ENCODE measurements around the gene CGB1. TPM values are rescaled to one million over a fixed set of nuclear protein-coding genes. Genes with fewer than 3 reads are reported as not detected.
"Not testable (repeated sequence)": the region's sequence is repeated elsewhere in the genome, so short reads cannot be mapped to it uniquely, and the experiment has no call there.

Gene CGB1
- total RNA-seq, 1 donor from 2014 or later, result not detected

- DNase-seq (ENCODE audit: low spot score), result no peak
Measured at GRCh38 chr19:49058562-49058961, 21.9 kb upstream of the CGB1 start.

DNA sequence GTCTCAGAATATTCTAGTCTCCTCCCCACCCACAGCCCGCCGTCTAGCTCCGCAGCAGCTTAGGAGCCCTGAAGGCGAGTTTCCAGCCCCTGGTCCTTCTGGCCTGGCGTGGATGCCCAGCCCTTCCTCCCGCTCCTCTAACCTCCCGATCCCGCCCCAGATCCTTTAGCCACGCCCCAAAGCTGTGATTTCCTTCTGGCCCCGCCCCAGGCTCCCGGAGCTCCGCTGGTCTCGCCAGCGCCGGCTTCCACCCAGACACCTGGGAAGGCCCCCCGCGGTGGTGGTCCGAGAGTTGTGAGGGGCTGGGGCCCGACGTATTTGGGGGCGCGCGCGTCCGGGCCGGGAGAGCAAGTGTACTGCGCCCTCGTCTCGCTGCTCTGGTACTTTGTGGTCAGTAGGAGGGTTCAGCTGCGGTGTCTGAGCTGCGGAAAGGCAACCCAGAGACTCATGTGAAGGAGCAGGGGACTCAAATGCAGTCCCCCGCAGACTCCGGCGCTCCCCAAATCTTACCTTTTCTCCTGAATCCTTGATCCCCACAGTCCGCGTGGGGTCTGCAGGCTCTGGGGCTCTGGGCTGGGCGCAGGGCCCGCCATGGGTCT is 21.0 kb upstream of the CGB1 start, which contains the start of gene CGB7:
CGB7 (minus strand) TSS at position 114 of the 599 bp plus-strand sequence. CDS start 2,374 bp downstream, outside the sequence.
- peak; percentile 82 for DNase-seq (ENCODE audit: low spot score)

DNA sequence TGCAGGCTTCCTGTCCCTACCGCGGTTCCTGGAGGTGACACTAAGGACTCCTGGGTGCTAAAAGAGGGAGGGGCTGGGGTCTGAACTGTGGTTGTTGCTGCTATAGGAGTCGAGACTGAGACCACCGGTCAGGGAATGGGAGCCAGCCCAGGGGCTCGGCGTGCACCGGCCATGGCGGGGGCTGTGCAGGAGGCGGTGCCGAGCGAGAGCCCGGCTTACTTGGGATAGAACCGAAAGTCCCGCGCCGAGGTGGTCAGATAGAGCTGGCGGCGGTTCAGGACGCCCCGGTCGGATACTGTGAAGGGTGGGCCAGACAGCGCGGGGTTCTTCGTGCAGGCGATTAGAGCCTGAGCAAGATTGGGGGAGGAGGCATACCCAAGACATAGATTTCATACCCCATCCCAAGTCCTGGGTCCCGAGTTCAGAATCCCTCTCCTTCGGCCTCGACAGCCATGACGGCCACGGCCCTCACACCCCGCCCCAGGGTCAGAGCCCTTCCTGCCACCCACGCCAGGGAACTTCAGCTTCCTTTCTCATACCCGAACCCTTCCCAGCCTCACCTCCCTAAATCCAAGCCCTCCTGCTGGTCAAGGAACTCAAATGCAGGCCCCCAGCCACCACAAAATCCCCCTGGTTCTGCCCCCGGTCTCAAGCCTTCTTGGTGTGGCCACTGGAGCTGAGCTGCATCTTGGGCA is 20.4 kb upstream of the CGB1 start:
- DNase-seq (ENCODE audit: low spot score), result not testable (repeated sequence)

GRCh38 chr19:49056101-49056901 is 19.6 kb upstream of the CGB1 start:
- DNase-seq (ENCODE audit: low spot score), result peak; percentile 61

DNA sequence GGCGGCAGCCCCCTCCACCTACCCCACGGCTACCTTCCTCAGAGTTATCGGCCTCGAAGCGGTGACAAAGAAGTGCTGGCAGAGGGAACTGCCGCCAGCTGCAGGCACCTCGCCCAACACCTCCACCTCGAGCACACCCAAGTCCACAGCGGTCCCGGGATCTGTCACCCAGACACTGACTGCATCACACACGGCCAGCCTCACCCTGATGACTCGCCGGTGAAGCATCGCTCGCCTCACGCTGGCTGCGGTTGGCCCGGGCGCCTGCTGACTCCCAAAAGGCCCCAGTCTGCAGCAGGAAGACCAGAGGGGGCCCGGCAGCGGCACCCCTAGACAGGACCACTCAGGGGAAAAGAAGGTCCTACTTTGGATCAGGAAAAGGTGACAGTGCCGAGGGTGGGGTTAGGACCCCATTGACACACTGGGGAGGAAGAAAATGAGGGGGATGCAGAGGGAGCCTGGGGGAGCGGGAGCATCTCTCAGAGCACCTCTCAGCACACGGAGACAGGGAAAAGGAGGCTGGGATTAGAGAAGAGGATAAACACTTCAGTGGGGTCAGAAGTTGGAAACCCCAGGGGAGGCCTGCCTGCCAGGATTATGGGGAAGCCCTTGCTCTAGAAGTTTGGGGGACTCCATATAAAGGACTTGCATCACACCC is 13.8 kb upstream of the CGB1 start:
- not testable (repeated sequence) for DNase-seq (ENCODE audit: low spot score)

- DNase-seq (ENCODE audit: low spot score), result not testable (repeated sequence)
Measured at GRCh38 chr19:49049834-49050233, 13.1 kb upstream of the CGB1 start.

GRCh38 chr19:49049011-49049410 is 12.3 kb upstream of the CGB1 start, which contains the start of gene CGB8:
Gene CGB8, minus strand, starts transcription at chr19:49049111. Its CDS starts 372 bp downstream, at chr19:49048739.
- not testable (repeated sequence) for DNase-seq (ENCODE audit: low spot score)

DNA sequence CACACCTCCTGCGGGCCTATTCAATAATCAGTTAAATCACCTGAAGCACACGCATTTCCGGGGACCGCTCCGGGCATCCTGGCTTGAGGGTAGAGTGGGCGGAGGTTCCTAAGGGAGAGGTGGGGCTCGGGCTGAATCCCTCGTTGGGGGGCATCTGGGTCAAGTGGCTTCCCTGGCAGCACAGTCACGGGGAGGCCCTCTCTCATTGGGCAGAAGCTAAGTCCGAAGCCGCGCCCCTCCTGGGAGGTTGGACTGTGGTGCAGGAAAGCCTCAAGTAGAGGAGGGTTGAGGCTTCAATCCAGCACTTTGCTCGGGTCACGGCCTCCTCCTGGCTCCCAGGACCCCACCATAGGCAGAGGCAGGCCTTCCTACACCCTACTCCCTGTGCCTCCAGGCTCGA is 6.9 kb upstream of the CGB1 start, which contains the start of gene CGB5:
CGB5 (plus strand) TSS at position 301 of the 400 bp plus-strand sequence. CDS start 362 bp downstream, outside the sequence.
- not testable (repeated sequence) for DNase-seq (ENCODE audit: low spot score)

- not testable (repeated sequence) for DNase-seq (ENCODE audit: low spot score)
Measured at GRCh38 chr19:49042666-49043065, 6.0 kb upstream of the CGB1 start.

GRCh38 chr19:49042177-49042576 is 5.5 kb upstream of the CGB1 start:
- no peak for DNase-seq (ENCODE audit: low spot score)

DNA sequence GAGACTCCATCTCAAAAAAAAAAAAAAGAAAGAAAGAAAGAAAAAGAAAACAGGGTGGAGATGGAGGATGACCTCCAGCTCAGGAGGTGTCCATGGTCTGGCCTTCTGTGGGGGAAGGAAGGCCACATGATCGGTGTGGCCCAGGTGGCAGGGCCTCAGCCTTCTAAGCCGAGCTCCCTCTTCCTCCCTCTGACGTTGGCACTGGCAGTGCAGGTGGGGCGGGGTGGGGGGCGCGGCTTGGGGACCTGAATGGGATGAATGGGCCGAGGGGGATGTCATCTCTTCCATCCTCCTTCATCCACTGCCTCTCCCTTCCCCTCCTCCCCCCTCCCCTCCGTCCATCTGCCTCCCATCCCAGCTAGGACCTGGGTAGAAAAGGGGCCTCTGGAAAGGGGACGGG is 3.0 kb upstream of the CGB1 start:
- not testable (repeated sequence) for DNase-seq (ENCODE audit: low spot score)

DNA sequence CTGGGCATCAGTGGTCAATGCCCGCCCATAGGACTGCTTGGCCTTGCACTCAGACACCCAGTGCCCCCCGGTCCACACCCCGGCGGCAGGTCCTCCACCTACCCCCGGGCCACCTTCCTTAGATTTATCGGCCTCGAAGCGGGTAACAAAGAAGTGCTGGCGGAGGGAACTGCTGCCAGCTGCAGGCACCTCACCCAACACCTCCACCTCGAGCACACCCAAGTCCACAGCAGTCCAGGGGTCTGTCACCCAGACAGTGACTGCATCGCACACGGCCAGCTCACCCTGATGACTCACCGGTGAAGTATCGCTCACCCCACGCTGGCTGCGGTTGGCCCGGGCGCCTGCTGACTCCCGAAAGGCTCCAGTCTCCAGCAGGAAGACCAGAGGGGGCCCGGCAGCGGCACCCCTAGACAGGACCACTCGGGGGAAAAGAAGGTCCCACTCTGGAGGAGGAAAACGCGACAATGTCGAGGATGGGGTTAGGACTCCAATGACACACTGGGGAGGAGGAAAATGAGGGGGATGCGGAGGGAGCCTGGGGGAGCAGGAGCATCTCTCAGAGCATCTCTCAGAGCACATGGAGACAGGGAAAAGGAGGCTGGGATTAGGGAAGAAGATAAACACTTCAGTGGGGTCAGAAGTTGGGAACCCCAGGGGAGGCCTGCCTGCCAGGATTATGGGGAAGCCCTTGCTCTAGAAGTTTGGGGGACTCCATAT is 2.0 kb upstream of the CGB1 start:
- DNase-seq (ENCODE audit: low spot score), result not testable (repeated sequence)

DNA sequence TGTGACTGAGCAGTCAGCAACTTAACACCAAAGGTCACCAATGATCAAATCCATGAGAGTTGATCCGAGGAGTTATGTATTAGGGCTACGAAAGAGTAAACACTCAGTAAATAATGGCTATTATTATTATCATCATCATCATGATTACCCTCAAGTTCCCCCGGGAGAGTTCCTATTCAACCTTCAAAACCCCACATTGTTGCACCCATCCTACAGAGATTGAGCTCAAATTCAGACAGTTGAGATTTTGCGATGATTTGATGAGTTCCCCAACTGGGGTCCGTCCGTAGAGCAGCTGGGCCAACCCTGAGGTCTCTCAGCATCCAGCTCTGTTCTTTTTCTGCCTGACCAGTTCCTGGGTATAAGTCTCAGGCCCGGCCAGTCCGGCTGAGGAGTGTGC is 1.4 kb upstream of the CGB1 start:
- not testable (repeated sequence) for DNase-seq (ENCODE audit: low spot score)

DNA sequence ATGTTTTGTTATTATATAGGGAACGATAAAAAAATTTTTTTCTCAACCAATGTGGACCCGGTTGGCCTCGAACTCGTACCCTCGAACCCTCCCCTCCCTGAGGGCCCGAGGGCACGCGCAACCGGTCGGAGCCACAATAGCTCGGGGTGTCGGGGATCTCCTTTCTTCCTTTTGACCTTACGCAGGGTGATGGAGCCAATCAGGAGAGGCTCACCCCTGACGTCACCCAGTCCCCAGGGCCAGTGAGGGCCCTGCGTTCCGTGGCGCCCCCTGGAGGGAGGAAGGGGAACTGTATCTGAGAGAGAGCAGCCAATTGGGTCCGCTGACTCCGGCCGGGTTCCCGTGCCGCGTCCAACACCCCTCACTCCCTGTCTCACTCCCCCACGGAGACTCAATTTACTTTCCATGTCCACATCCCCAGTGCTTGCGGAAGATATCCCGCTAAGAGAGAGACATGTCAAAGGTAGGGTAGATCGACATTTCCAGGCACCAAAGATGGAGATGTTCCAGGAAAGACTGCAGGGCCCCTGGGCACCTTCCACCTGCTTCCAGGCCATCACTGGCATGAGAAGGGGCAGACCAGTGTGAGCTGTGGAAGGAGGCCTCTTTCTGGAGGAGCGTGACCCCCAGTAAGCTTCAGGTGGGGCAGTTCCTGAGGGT is 4.9 kb downstream of the CGB1 start, which contains the start of gene CGB2:
CGB2 (plus strand) TSS at position 249 of the 660 bp plus-strand sequence; CDS start at position 455, 206 bp downstream.
- DNase-seq (ENCODE audit: low spot score), result not testable (repeated sequence)

GRCh38 chr19:49030323-49030722 is 6.4 kb downstream of the CGB1 start:
- not testable (repeated sequence) for DNase-seq (ENCODE audit: low spot score)

GRCh38 chr19:49029749-49030148 is 6.9 kb downstream of the CGB1 start:
- not testable (repeated sequence) for DNase-seq (ENCODE audit: low spot score)

- not testable (repeated sequence) for DNase-seq (ENCODE audit: low spot score)
Measured at GRCh38 chr19:49028686-49029085, 8.0 kb downstream of the CGB1 start.

GRCh38 chr19:49025599-49025998 is 11.1 kb downstream of the CGB1 start:
- not testable (repeated sequence) for DNase-seq (ENCODE audit: low spot score)

DNA sequence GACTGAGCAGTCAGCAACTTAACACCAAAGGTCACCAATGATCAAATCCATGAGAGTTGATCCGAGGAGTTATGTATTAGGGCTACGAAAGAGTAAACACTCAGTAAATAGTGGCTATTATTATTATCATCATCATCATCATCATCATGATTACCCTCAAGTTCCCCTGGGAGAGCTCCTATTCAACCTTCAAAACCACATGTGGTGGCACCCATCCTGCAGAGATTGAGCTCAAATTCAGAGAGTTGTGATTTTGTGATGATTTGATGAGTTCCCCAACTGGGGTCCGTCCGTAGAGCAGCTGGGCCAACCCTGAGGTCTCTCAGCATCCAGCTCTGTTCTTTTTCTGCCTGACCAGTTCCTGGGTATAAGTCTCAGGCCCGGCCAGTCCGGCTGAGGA is 11.6 kb downstream of the CGB1 start:
- DNase-seq (ENCODE audit: low spot score), result not testable (repeated sequence)

GRCh38 chr19:49024233-49024632 is 12.5 kb downstream of the CGB1 start, which contains the start of gene CGB3:
Gene CGB3, minus strand, starts transcription at chr19:49024333. Its CDS starts 362 bp downstream, at chr19:49023971.
- DNase-seq (ENCODE audit: low spot score), result not testable (repeated sequence)

All from ureter (tissue), 1 donor.